Skeletal muscle tissue (tissue), 4 donors: ENCODE measurements around the gene MPI. TPM values are rescaled to one million over a fixed set of nuclear protein-coding genes. Genes with fewer than 3 reads are reported as not detected.
"Not testable (repeated sequence)": the region's sequence is repeated elsewhere in the genome, so short reads cannot be mapped to it uniquely, and the experiment has no call there.

Experiments used
- H3K27ac ChIP-seq: one replicate; pipeline ENCODE4 v1.7.0; 2013; ENCODE audit warnings: mild to moderate bottlenecking, low read depth, low read length, inconsistent platforms
- H3K27me3 ChIP-seq, 3 donors: one replicate each; pipeline ENCODE4 v1.7.0; 2013; ENCODE audit warnings: low read length in 3 of 3; ENCODE audit not compliant: control insufficient read depth in 3 of 3, insufficient read depth in 3 of 3
- H3K36me3 ChIP-seq, 3 donors: one replicate each; pipeline ENCODE4 v1.7.0; 2013; ENCODE audit warnings: low read length in 3 of 3; ENCODE audit not compliant: control insufficient read depth in 3 of 3, insufficient read depth in 3 of 3
- H3K4me1 ChIP-seq, 3 donors: one replicate each; pipeline ENCODE4 v1.7.0; 2013; ENCODE audit warnings: low read length in 3 of 3, mild to moderate bottlenecking in 3 of 3; ENCODE audit not compliant: control insufficient read depth in 3 of 3, insufficient read depth in 3 of 3
- H3K4me3 ChIP-seq, 3 donors: one replicate each; pipeline ENCODE4 v1.7.0; 2013; ENCODE audit warnings: low read length in 3 of 3
- H3K9ac ChIP-seq, 3 donors: one replicate each; pipeline ENCODE4 v1.7.0; 2013; ENCODE audit warnings: low read length in 3 of 3, mild to moderate bottlenecking in 3 of 3, moderate library complexity in 2 of 3, low read depth in 1 of 3
- H3K9me3 ChIP-seq, 3 donors: one replicate each; pipeline ENCODE4 v1.7.0; 2013; ENCODE audit warnings: low read length in 3 of 3; ENCODE audit not compliant: control insufficient read depth in 3 of 3
- total RNA-seq: library from RNA; depleted of rRNA; stranded (reverse); fragments of >200 nt; gene quantifications from one replicate; pipeline ENCODE4 v1.2.3, GENCODE V29; 2014
- donor health status: Osteomylitis.

The MPI gene
- total RNA-seq, 1 donor from 2014 or later, result 22.4 TPM

DNA sequence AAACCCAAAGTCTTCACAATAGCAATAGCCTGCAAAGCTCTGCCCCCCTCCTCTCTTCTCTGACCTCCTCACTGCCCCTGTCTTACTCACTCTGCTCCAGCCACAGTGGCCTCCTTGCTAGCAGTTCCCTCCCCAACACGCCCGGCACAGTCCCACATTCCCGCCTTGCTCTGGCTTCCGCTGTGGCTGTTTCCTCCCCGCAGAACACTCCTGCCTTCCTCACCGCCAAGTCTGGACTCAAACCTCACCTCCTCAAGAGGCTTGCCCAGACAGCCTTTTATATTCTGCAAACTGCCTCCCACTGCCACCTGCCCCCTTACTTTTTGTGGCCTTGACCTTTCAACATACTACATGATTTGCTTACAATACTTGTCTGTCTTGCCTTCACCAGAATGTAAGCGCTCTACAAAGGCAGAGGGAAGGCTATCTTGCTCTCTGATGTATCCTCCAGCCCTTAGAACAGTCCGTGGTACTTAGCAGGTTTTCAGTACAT is 406 bp upstream of the MPI start:
- H3K27ac ChIP-seq, result peak overlapping the region; percentile 82

DNA sequence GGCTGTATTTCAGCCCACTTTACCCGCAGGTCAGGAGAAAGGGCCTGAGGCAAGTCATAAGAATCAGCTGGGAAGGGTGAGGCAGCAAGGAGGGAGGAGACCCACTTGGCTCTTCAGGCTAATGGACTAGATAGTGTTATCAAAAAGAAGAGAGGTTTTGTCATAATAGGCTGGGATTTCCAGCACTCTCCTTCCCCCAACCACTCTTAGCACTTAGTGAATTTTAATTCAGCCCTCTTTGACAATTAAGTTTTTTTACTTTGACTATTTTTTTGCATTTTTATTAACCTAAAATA is 771 bp downstream of the MPI start:
- Histone ChIP-seq H3K27me3 (no peaks in the 10 kb centered on the region), H3K9me3 (no peaks in the 10 kb centered on the region), H3K9ac (peak overlapping the region; percentile 90 to 99 (median 96)), H3K4me3 (peak overlapping the region; percentile 85 to 99 (median 90)), H3K36me3 (peaks cover 20 to 23% (median 22%) of the 10 kb centered on the region in 3 donors), H3K4me1 (peaks cover 27 to 44% (median 37%) of the 10 kb centered on the region in 3 donors), H3K27ac (peak overlapping the region; percentile 82)

More for the DNA sequence above, 406 bp upstream of the MPI start:
- peak overlapping the region; percentile 90 to 99 (median 96) for H3K9ac ChIP-seq
- H3K36me3 ChIP-seq, result peaks cover 20 to 23% (median 22%) of the 10 kb centered on the region in 3 donors
- no peaks in the 10 kb centered on the region for H3K9me3 ChIP-seq
- peaks cover 27 to 44% (median 37%) of the 10 kb centered on the region in 3 donors for H3K4me1 ChIP-seq
- H3K4me3 ChIP-seq, result peak overlapping the region; percentile 85 to 99 (median 90)
- H3K27me3 ChIP-seq, result no peaks in the 10 kb centered on the region

DNA sequence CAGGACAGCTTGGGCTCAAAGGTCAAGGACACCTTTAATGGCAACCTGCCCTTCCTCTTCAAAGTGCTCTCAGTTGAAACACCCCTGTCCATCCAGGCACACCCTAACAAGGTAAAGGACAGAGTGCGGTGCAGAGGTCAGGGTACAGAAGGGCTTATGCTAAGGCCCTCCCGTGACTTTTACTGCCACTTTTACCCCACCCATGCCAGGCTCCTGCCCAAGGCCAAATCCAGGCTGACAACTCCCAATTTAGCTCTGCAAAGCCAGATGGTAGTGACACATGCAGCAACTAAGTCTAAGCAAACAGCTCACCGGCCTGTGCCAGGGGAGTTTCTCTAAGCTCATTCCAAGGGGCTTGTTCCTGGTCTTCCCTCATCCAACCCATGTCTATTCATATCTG is 1.6 kb downstream of the MPI start:
- Histone ChIP-seq H3K9ac (peak overlapping the region in 1 of 3 donors; percentile 99), H3K9me3 (no peaks in the 10 kb centered on the region), H3K36me3 (peaks cover 28 to 29% (median 28%) of the 10 kb centered on the region in 3 donors), H3K27ac (peak overlapping the region; percentile 82), H3K4me1 (peaks cover 27 to 44% (median 37%) of the 10 kb centered on the region in 3 donors), H3K27me3 (no peaks in the 10 kb centered on the region), H3K4me3 (no peak overlapping the region)

DNA sequence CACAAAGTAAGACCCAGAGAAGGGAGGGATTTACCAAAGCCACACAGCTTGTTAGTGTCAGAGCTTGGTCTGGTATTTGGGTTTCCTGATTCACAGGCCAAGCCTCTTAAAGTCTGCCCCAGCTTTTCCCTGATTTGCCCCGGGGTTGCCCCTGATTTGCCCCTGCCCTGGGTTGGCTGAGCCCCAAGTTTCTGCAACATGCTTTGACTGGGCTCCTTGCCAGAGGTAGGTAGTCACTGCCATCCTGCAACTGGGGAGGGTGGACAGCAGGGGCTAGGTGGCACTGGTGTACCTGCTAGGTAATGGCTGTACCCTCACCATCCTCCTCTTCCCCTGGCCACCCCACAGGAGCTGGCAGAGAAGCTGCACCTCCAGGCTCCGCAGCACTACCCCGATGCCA is 2.5 kb downstream of the MPI start:
- no peak overlapping the region for H3K4me3 ChIP-seq
- no peaks in the 10 kb centered on the region for H3K9me3 ChIP-seq
- no peaks in the 10 kb centered on the region for H3K27me3 ChIP-seq
- peaks cover 27 to 44% (median 37%) of the 10 kb centered on the region in 3 donors for H3K4me1 ChIP-seq
- H3K36me3 ChIP-seq, result peaks cover 36 to 37% (median 37%) of the 10 kb centered on the region in 3 donors
- H3K27ac ChIP-seq, result no peak overlapping the region
- no peak overlapping the region for H3K9ac ChIP-seq

DNA sequence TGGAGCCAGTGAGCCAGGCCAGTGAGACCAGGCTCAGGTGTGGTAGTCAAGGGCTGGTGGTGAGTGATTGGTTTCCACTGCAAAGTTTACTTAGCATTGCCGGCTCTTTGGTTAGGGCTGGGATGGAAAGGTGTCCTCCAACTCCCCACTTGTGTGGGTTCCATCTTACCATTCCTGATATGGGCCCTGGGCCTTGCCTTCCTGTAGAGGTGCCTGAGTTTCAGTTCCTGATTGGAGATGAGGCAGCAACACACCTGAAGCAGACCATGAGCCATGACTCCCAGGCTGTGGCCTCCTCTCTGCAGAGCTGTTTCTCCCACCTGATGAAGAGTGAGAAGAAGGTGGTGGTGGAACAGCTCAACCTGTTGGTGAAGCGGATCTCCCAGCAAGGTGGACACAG is 3.1 kb downstream of the MPI start:
- Histone ChIP-seq H3K9me3 (no peaks in the 10 kb centered on the region), H3K27ac (no peak overlapping the region), H3K9ac (no peak overlapping the region), H3K4me1 (peaks cover 27 to 44% (median 37%) of the 10 kb centered on the region in 3 donors), H3K4me3 (no peak overlapping the region), H3K27me3 (no peaks in the 10 kb centered on the region), H3K36me3 (peaks cover 41 to 43% (median 43%) of the 10 kb centered on the region in 3 donors)

DNA sequence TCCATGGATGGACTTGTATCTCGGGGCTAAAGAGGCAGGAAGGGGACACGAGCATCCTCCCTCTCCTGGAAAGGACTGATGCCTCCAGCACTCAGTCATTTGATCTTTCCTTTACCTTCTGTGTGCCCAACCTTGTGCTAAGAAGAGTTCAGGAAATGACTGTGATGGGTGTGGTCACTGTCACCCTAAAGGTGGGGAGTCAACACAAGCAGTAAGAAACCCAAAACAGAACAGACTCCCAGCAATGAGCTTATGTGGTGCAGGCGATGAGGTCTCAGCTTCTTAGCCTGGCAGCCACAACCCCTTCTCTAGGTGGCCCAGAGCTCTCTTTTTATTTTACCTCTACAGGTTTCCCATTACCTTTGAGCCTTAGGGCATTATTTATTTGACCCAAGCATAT is 3.8 kb downstream of the MPI start:
- peaks cover 41 to 47% (median 45%) of the 10 kb centered on the region in 3 donors for H3K36me3 ChIP-seq
- H3K4me3 ChIP-seq, result no peak overlapping the region
- no peak overlapping the region for H3K9ac ChIP-seq
- H3K9me3 ChIP-seq, result no peaks in the 10 kb centered on the region
- peaks cover 27 to 43% (median 37%) of the 10 kb centered on the region in 3 donors for H3K4me1 ChIP-seq
- H3K27ac ChIP-seq, result no peak overlapping the region
- no peaks in the 10 kb centered on the region for H3K27me3 ChIP-seq

DNA sequence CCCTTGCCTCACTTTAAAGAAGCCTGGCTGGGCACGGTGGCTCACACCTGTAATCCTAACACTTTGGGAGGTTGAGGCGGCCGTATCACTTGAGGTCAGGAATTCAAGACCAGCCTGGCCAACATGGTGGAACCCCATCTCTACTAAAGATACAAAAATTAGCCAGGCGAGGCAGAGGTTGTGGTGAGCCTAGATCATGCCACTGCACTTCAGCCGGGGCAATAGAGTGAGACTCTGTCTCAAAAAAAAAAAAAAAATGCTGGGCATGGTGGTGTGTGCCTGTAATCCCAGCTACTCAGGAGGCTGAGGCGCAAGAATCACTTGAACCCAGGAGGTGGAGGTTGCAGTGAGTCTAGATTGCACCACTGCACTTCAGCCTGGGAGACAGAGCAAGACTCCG is 4.5 kb downstream of the MPI start:
- not testable (repeated sequence) for H3K9ac ChIP-seq, H3K9me3 ChIP-seq, H3K27me3 ChIP-seq, H3K4me3 ChIP-seq, H3K27ac ChIP-seq
- peaks cover 47 to 52% (median 50%) of the 10 kb centered on the region in 3 donors for H3K36me3 ChIP-seq
- H3K4me1 ChIP-seq, result peaks cover 20 to 35% (median 30%) of the 10 kb centered on the region in 3 donors

DNA sequence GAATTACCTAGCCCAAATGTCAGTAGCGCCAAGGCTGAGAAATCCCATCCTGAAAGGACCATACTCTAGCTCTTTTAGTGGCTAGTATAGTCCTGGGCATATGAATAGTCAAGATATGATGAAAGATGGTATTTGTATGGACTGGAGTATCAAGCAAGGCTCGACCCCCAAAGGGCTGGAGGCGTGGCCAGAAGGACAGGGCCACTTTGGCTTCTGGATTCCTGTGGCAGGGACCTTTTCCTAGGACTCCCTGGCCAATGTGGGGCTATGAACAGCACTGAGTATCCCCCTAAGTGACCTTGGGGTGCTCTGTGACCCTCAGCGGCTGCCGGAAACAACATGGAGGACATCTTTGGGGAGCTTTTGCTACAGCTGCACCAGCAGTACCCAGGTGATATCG is 6.0 kb downstream of the MPI start:
- no peaks in the 10 kb centered on the region for H3K9me3 ChIP-seq
- H3K27ac ChIP-seq, result no peak overlapping the region
- peaks cover 58 to 62% (median 60%) of the 10 kb centered on the region in 3 donors for H3K36me3 ChIP-seq
- H3K9ac ChIP-seq, result no peak overlapping the region
- no peak overlapping the region for H3K4me3 ChIP-seq
- peaks cover 11 to 24% (median 19%) of the 10 kb centered on the region in 3 donors for H3K4me1 ChIP-seq
- no peaks in the 10 kb centered on the region for H3K27me3 ChIP-seq

DNA sequence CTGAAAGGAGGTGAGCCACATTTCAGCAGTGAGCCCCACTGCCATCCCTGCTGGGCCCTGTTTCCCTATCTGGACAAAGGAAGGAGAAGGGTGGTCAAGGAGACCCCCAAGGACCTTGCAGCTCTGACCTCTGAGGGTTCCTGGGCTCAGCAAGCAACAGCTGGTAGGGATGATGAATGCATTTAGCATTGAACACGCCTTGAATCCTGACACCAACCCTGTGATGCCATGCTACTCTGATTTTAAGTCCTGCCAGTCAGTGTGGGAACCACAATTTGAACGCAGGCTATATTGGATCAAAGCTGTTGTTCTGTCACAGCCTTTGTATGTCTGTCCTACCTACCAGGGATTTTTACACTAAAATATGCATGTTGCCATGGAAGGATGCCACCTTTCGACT is 6.5 kb downstream of the MPI start:
- Histone ChIP-seq H3K27ac (no peak overlapping the region), H3K27me3 (no peaks in the 10 kb centered on the region), H3K9me3 (no peaks in the 10 kb centered on the region), H3K9ac (no peak overlapping the region), H3K4me1 (peaks cover 9 to 21% (median 16%) of the 10 kb centered on the region in 3 donors), H3K4me3 (no peak overlapping the region), H3K36me3 (peaks cover 60 to 64% (median 61%) of the 10 kb centered on the region in 3 donors)

DNA sequence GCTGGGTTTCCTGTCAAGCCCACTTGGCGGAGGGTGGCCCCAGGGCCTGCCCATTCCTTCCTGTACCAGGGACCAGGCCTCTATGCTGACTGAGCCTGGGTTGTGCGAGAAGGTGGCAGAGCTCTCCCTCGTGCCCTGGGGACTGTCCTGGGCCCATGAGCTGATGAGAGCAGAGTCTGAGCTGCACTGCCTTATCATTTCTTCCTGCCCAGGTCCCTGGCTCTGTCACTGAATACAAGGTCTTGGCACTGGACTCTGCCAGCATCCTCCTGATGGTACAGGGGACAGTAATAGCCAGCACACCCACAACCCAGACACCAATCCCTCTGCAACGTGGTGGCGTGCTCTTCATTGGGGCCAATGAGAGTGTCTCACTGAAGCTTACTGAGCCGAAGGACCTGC is 7.5 kb downstream of the MPI start:
- H3K27ac ChIP-seq, result no peak overlapping the region
- H3K4me1 ChIP-seq, result peaks cover 8 to 13% (median 10%) of the 10 kb centered on the region in 3 donors
- H3K36me3 ChIP-seq, result peaks cover 61 to 67% (median 63%) of the 10 kb centered on the region in 3 donors
- H3K9ac ChIP-seq, result no peak overlapping the region
- no peaks in the 10 kb centered on the region for H3K9me3 ChIP-seq
- H3K4me3 ChIP-seq, result no peak overlapping the region
- no peaks in the 10 kb centered on the region for H3K27me3 ChIP-seq
